Aorta (tissue), 5 donors: ENCODE measurements around the gene TXNRD2. TPM values are rescaled to one million over a fixed set of nuclear protein-coding genes. Genes with fewer than 3 reads are reported as not detected.

Experiments
- ATAC-seq: fragments of 200-7000 bp; cut with Tn5 transposase; one replicate; pipeline ENCODE4 v1.9.1; 2022; ENCODE audit warnings: moderate library complexity; ENCODE audit not compliant: low FRiP score
- DNase-seq, 2 donors: peaks; one replicate each; pipeline ENCODE4 v3.0.0-alpha.2; 2020
- H3K27ac ChIP-seq, 2 donors: one replicate each; pipeline ENCODE4 v1.5.1; 2013; ENCODE audit warnings: low read length in 2 of 2, mild to moderate bottlenecking in 2 of 2, moderate library complexity in 2 of 2, control low read depth in 1 of 2, inconsistent platforms in 1 of 2, low read depth in 1 of 2
- H3K27me3 ChIP-seq, 2 donors: one replicate each; pipeline ENCODE4 v1.6.1; 2013; ENCODE audit warnings: control low read depth in 1 of 2, low read length in 1 of 2, mild to moderate bottlenecking in 1 of 2, moderate library complexity in 1 of 2; ENCODE audit not compliant: insufficient read depth in 2 of 2, control insufficient read depth in 1 of 2
- H3K36me3 ChIP-seq, 2 donors: one replicate each; pipeline ENCODE4 v1.6.1; 2013; ENCODE audit warnings: control low read depth in 1 of 2, low read length in 1 of 2, mild to moderate bottlenecking in 1 of 2; ENCODE audit not compliant: insufficient read depth in 2 of 2, control insufficient read depth in 1 of 2
- H3K4me1 ChIP-seq, 2 donors: one replicate each; pipeline ENCODE4 v1.6.1; 2013; ENCODE audit warnings: low read length in 2 of 2, control low read depth in 1 of 2, mild to moderate bottlenecking in 1 of 2, moderate library complexity in 1 of 2; ENCODE audit not compliant: insufficient read depth in 2 of 2, control insufficient read depth in 1 of 2
- H3K4me3 ChIP-seq, 2 donors: one replicate each; pipeline ENCODE4 v1.5.1; 2013; ENCODE audit warnings: low read length in 2 of 2, control low read depth in 1 of 2, mild to moderate bottlenecking in 1 of 2
- H3K9me3 ChIP-seq: one replicate; pipeline ENCODE4 v1.6.1; 2013; ENCODE audit warnings: mild to moderate bottlenecking, low read length; ENCODE audit not compliant: control insufficient read depth
- WGBS, 2 donors: extraction: QIAGEN DNeasy Blood & Tissue Kit; methylation state at CpG; one replicate each; pipeline ENCODE4 v1.1.7; 2013; 5-methylcytosine and 5-hydroxymethylcytosine counted together
- intact Hi-C, 2 donors: fragments of 100-400 bp; cut with DNase I; formaldehyde crosslinking; loops; one replicate each; pipeline versions ENCODE4 v1.14.2 to v1.15.0; 2022
- polyA plus RNA-seq, 2 donors: library from polyadenylated mRNA; stranded (reverse); fragments of 200-250 nt; gene quantifications; one replicate each; pipeline ENCODE4 v1.2.3, GENCODE V29; 2013
- total RNA-seq, 2 donors: library from RNA; stranded (reverse); fragmentation: NEBNext Ultra II Directional; extraction: Animal tissue kit (Norgen Biotek cat#: 25700); gene quantifications; one replicate each; pipeline ENCODE4 v1.2.1, GENCODE V29; 2021
- donor health status: healthy with polysubstance abuse.
- donor health status: Bipolar disorder and iron deficiency.
- donor health status: DM: no; HTN: no; CAD: no.
- donor health status: DM: no; HTN: no; CAD: no.
- donor health status: DM: yes; HTN: yes; CAD: no.

Gene TXNRD2
- total and polyA plus RNA-seq, 4 donors, result 13.3 to 59.0 (median 25.2) TPM

DNA sequence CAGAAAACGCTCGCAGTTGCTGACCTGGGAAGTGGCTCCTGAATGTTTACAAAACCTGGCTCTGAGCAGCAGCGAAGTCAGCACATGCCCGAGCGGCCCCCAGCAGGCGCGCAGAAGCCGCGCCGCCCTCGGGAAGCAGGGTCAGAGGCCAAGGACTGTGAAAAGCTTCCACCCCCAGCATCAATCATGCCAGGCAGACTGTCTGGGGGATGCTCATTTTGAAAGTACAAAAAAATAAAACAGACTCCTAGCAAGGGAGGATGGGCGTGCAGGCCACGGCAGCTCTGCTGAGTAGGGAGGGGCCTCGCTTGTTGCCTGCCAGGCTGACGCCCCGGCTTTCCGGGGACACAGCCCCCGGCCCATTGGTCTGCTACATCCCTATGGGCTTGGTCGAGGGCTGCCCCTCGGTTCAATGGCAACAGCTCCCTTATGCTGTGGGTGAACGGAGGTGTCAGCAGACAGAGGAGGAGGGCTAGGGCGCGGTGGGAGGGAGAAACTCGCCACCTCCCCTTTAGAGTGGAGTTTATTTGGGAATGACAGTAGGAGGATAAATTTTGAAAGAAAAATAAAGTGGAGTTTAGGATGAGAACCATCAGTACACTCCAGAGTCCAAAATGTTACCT is 49.2 kb downstream of the TXNRD2 start:
- DNase-seq (no peak), ATAC-seq (no peak)
- Histone ChIP-seq H3K4me1 (no peaks in the 10 kb centered on the region), H3K36me3 (no peaks in the 10 kb centered on the region), H3K27ac (no peak overlapping the region), H3K27me3 (no peaks in the 10 kb centered on the region), H3K4me3 (no peak overlapping the region), H3K9me3 (no peaks in the 10 kb centered on the region)
- WGBS, 2 donors, result 75 to 80% methylated on average over 24 of the region's 24 CpGs
- intact Hi-C loops, result no loop called here

GRCh38 chr22:19891317-19892256 is 50.0 kb downstream of the TXNRD2 start:
- Histone ChIP-seq H3K9me3 (no peaks in the 10 kb centered on the region), H3K4me3 (no peak overlapping the region), H3K4me1 (no peaks in the 10 kb centered on the region), H3K27me3 (no peaks in the 10 kb centered on the region), H3K27ac (no peak overlapping the region), H3K36me3 (no peaks in the 10 kb centered on the region)
- ATAC-seq, result no peak
- 68 to 70% methylated on average over 32 of the region's 32 CpGs for WGBS, 2 donors
- no peak for DNase-seq
- intact Hi-C loops, result no loop called here

DNA sequence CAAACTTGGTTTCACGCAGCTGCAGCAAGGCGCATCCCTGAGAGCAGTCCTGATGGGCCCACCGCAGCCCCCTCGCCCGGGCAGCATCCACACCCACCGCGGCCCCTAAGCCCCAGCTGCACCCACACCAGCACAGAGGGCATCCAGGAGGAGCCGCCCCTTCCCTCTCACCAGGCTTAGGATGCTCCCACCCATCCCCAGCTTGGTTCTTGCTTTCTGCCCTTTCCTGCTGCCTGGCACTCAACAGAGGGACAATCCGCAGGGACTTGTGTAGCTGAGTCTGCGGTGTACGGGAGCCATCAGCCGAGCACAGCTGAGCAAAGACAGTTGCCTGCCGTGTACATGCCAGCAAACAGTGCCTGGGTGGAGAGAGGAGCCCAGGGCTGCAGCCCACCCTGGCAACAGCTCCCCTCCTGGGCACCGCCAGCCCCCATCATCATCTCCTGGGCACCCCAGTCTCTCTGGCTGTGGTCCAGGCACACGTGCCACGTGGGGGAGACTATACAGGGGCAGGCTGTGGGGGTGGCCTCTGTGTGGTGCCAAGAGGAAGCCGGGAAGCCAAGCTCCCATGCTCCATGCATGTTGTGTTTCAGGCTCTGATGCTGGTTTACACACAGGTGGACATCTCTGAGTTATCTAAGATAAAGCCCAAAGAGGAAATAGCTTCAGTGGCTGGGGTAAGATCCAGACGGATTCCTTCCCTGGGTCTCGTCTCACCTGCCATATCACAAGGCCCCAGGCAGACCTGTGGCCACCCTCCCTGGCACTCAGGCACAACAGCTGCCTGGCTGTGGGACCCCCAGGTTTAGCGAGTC is 50.9 kb downstream of the TXNRD2 start:
- no peaks in the 10 kb centered on the region for H3K4me1 ChIP-seq
- no peaks in the 10 kb centered on the region for H3K9me3 ChIP-seq
- H3K36me3 ChIP-seq, result no peaks in the 10 kb centered on the region
- DNase-seq (no peak), ATAC-seq (no peak)
- intact Hi-C loops, result no loop called here
- no peaks in the 10 kb centered on the region for H3K27me3 ChIP-seq
- H3K4me3 ChIP-seq, result no peak overlapping the region
- no peak overlapping the region for H3K27ac ChIP-seq
- 82 to 83% methylated on average over 20 of the region's 20 CpGs for WGBS, 2 donors

GRCh38 chr22:19889951-19890350 is 51.7 kb downstream of the TXNRD2 start:
- Histone ChIP-seq H3K27me3 (no peaks in the 10 kb centered on the region), H3K36me3 (no peaks in the 10 kb centered on the region), H3K27ac (no peak overlapping the region), H3K9me3 (no peaks in the 10 kb centered on the region), H3K4me3 (no peak overlapping the region), H3K4me1 (no peaks in the 10 kb centered on the region)
- no peak for ATAC-seq
- intact Hi-C loops, result no loop called here
- DNase-seq, result peak in 1 of 2 donors; percentile 63
- 91 to 92% methylated on average over 9 of the region's 9 CpGs for WGBS, 2 donors

- no peak for ATAC-seq
- Histone ChIP-seq H3K36me3 (no peaks in the 10 kb centered on the region), H3K9me3 (no peaks in the 10 kb centered on the region), H3K4me1 (no peaks in the 10 kb centered on the region), H3K27me3 (no peaks in the 10 kb centered on the region), H3K4me3 (no peak overlapping the region), H3K27ac (no peak overlapping the region)
- peak; percentile 39 to 73 for DNase-seq
- WGBS, 2 donors, result 93 to 94% methylated on average over 17 of the region's 17 CpGs
- intact Hi-C loops, result no loop called here
Observed at GRCh38 chr22:19888131-19888746, 53.4 kb downstream of the TXNRD2 start.

DNA sequence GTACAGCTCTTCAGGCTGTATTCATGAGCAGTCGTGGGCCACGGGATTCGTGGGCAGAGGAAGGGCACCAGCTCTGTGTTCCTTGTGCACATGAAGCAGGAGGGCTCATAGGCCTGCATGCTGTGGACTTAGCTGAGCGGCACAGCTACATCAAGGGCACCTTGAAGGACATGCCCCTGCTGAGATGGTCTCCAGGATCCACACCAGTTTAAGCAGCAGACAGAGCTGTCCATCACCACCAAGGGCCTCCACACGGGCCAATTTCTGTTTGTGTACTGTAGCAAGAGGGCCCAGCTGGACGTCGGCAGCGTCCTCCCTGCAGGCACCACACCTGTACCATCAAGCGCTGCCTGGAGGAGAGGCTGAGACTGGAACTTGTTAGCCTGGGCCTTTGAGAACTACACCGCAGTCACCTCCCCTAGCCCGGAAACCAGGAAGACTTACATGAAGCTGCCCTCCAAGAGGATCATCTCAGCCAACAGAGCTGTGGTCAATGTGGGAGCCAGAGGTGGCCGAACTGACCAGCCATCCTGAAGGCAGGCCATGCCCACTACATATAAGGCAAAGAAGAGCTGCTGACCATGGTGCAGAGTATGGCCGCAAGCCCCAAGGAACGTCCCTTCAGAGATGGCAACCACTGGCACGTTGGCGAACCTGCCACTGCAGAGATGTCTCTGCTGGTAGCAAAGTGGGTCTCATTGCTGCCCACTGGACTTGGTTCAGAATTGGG is 54.2 kb downstream of the TXNRD2 start:
- H3K4me1 ChIP-seq, result no peaks in the 10 kb centered on the region
- no peaks in the 10 kb centered on the region for H3K27me3 ChIP-seq
- no peak overlapping the region for H3K4me3 ChIP-seq
- H3K27ac ChIP-seq, result no peak overlapping the region
- ATAC-seq (no peak), DNase-seq (peak; percentile 49 to 51)
- no peaks in the 10 kb centered on the region for H3K36me3 ChIP-seq
- intact Hi-C loops, result no loop called here
- WGBS, 2 donors, result 92% methylated on average over 16 of the region's 16 CpGs
- H3K9me3 ChIP-seq, result no peaks in the 10 kb centered on the region

GRCh38 chr22:19886605-19887255 is 54.9 kb downstream of the TXNRD2 start:
- no peaks in the 10 kb centered on the region for H3K9me3 ChIP-seq
- no peaks in the 10 kb centered on the region for H3K4me1 ChIP-seq
- H3K4me3 ChIP-seq, result no peak overlapping the region
- no peak overlapping the region for H3K27ac ChIP-seq
- no peaks in the 10 kb centered on the region for H3K27me3 ChIP-seq
- ATAC-seq, result peak; percentile 47
- H3K36me3 ChIP-seq, result no peaks in the 10 kb centered on the region
- peak; percentile 69 to 76 for DNase-seq
- WGBS, 2 donors, result 77 to 80% methylated on average over 12 of the region's 12 CpGs
- intact Hi-C loops, result no loop called here
